Measurements from ENCODE around the gene ETV3.
A peak's percentile ranks its signal among the peaks of the same experiment; 100 is the strongest.
"Not testable (repeated sequence)": the region's sequence is repeated elsewhere in the genome, so short reads cannot be mapped to it uniquely, and the experiment has no call there.

The ETV3 gene

GRCh38 chr1:157104598-157105293 is 33.4 kb downstream of the ETV3 start:
- in situ Hi-C loops (cut with HindIII; ENCODE audit: low pct_ligation_motif_present, low pct_unique_long_range_greater_than_20kb, low sequenced_read_pairs), result no loop called here

GRCh38 chr1:157103268-157103667 is 34.9 kb downstream of the ETV3 start:
- in situ Hi-C loops (cut with HindIII; ENCODE audit: low pct_ligation_motif_present, low pct_unique_long_range_greater_than_20kb, low sequenced_read_pairs), result no loop called here
- DNase-seq, result no peak

More at GRCh38 chr1:157104598-157105293, 33.4 kb downstream of the ETV3 start:
- no peak for DNase-seq

GRCh38 chr1:157101149-157101548 is 37.0 kb downstream of the ETV3 start:
- in situ Hi-C loops (cut with HindIII; ENCODE audit: low pct_ligation_motif_present, low pct_unique_long_range_greater_than_20kb, low sequenced_read_pairs), result no loop called here

GRCh38 chr1:157099633-157100009 is 38.6 kb downstream of the ETV3 start, which contains the start of gene ETV3L:
TSS of gene ETV3L (minus strand) at chr1:157099808. CDS start at chr1:157099523, 285 bp downstream.
- in situ Hi-C loops (cut with HindIII; ENCODE audit: low pct_ligation_motif_present, low pct_unique_long_range_greater_than_20kb, low sequenced_read_pairs), result no loop called here
- DNase-seq, result no peak

More at GRCh38 chr1:157101149-157101548, 37.0 kb downstream of the ETV3 start:
- no peak for DNase-seq

GRCh38 chr1:157098987-157099632 is 39.1 kb downstream of the ETV3 start:
- DNase-seq; in situ Hi-C loops (cut with HindIII; ENCODE audit: low pct_ligation_motif_present, low pct_unique_long_range_greater_than_20kb, low sequenced_read_pairs): not testable (repeated sequence)

GRCh38 chr1:157098519-157098918 is 39.7 kb downstream of the ETV3 start:
- DNase-seq, result no peak
- in situ Hi-C loops (cut with HindIII; ENCODE audit: low pct_ligation_motif_present, low pct_unique_long_range_greater_than_20kb, low sequenced_read_pairs), result no loop called here

GRCh38 chr1:157097692-157098091 is 40.5 kb downstream of the ETV3 start:
- in situ Hi-C loops (cut with HindIII; ENCODE audit: low pct_ligation_motif_present, low pct_unique_long_range_greater_than_20kb, low sequenced_read_pairs), result no loop called here
- no peak for DNase-seq

- in situ Hi-C loops (cut with HindIII; ENCODE audit: low pct_ligation_motif_present, low pct_unique_long_range_greater_than_20kb, low sequenced_read_pairs), result no loop called here
- DNase-seq, result no peak
Measured at GRCh38 chr1:157096881-157097280, 41.3 kb downstream of the ETV3 start.

GRCh38 chr1:157095551-157095950 is 42.6 kb downstream of the ETV3 start:
- in situ Hi-C loops (cut with HindIII; ENCODE audit: low pct_ligation_motif_present, low pct_unique_long_range_greater_than_20kb, low sequenced_read_pairs), result no loop called here
- no peak for DNase-seq

- in situ Hi-C loops (cut with HindIII; ENCODE audit: low pct_ligation_motif_present, low pct_unique_long_range_greater_than_20kb, low sequenced_read_pairs), result no loop called here
- DNase-seq, result no peak
Measured at GRCh38 chr1:157095091-157095490, 43.1 kb downstream of the ETV3 start.

- in situ Hi-C loops (cut with HindIII; ENCODE audit: low pct_ligation_motif_present, low pct_unique_long_range_greater_than_20kb, low sequenced_read_pairs), result no loop called here
- no peak for DNase-seq
Measured at GRCh38 chr1:157092831-157093230, 45.4 kb downstream of the ETV3 start.

GRCh38 chr1:157091668-157092273 is 46.4 kb downstream of the ETV3 start:
- DNase-seq, result no peak
- in situ Hi-C loops (cut with HindIII; ENCODE audit: low pct_ligation_motif_present, low pct_unique_long_range_greater_than_20kb, low sequenced_read_pairs), result no loop called here

GRCh38 chr1:157091186-157091585 is 47.0 kb downstream of the ETV3 start:
- no peak for DNase-seq
- in situ Hi-C loops (cut with HindIII; ENCODE audit: low pct_ligation_motif_present, low pct_unique_long_range_greater_than_20kb, low sequenced_read_pairs), result no loop called here

- in situ Hi-C loops (cut with HindIII; ENCODE audit: low pct_ligation_motif_present, low pct_unique_long_range_greater_than_20kb, low sequenced_read_pairs), result no loop called here
Measured at GRCh38 chr1:157090771-157091170, 47.4 kb downstream of the ETV3 start.

GRCh38 chr1:157090196-157090647 is 48.0 kb downstream of the ETV3 start:
- DNase-seq, result peak; percentile 77
- in situ Hi-C loops (cut with HindIII; ENCODE audit: low pct_ligation_motif_present, low pct_unique_long_range_greater_than_20kb, low sequenced_read_pairs), result no loop called here

More at GRCh38 chr1:157090771-157091170, 47.4 kb downstream of the ETV3 start:
- DNase-seq, result no peak

GRCh38 chr1:157089789-157090188 is 48.4 kb downstream of the ETV3 start:
- no peak for DNase-seq
- in situ Hi-C loops (cut with HindIII; ENCODE audit: low pct_ligation_motif_present, low pct_unique_long_range_greater_than_20kb, low sequenced_read_pairs), result no loop called here

GRCh38 chr1:157088607-157089006 is 49.6 kb downstream of the ETV3 start:
- in situ Hi-C loops (cut with HindIII; ENCODE audit: low pct_ligation_motif_present, low pct_unique_long_range_greater_than_20kb, low sequenced_read_pairs), result no loop called here

GRCh38 chr1:157087030-157087429 is 51.2 kb downstream of the ETV3 start:
- in situ Hi-C loops (cut with HindIII; ENCODE audit: low pct_ligation_motif_present, low pct_unique_long_range_greater_than_20kb, low sequenced_read_pairs), result no loop called here
- DNase-seq, result no peak

More at GRCh38 chr1:157088607-157089006, 49.6 kb downstream of the ETV3 start:
- no peak for DNase-seq

- DNase-seq, result no peak
- in situ Hi-C loops (cut with HindIII; ENCODE audit: low pct_ligation_motif_present, low pct_unique_long_range_greater_than_20kb, low sequenced_read_pairs), result no loop called here
Measured at GRCh38 chr1:157086299-157086698, 51.9 kb downstream of the ETV3 start.

Measured in ACHN (cell line).